Cortex of kidney (tissue), 1 donor: Measurements from ENCODE around the gene KCNK7.

Experiments
- DNase-seq: peaks from one replicate; lab custom pipeline; 2025; lab: John Stamatoyannopoulos, UW

KCNK7 gene

DNA sequence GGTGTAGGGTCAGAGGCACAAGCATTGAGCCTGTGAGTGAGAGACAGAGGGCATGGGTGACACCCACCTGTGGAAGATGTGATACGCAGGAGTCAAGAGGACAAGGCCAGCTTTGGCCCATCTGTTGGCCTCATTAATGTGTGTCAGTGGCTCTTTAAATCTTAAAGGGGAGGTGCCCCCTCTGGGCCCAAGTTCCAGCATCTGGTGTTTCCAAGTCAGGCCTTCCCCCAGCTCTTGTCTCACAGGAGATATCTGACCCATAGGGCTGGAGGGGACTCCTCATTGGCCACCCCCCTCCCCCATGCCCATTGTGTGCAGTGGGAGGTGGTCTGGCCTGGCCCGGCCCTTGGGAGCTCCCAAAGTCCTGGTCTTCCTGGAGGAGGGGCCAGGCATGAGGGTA, 8.9 kb downstream of the KCNK7 start:
- DNase-seq = no peak

DNA sequence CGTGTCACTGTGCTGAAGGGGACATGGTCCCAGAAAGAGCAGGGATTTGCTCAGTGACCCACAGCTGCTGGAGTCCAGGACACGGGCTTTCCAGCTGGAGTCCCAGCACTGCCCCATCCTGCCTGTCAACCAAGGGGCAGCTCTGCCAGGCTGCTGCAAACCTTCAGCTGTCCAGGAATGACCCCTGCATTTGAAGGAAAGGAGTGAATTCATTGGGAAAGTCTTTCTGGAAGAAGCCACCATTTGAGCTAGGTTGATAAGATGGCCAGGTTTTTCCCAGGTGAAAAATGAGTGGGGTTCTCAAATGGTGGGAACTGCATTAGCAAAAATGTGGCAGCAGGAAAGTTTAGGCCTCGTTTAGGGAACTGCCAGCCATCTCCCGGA, 9.4 kb downstream of the KCNK7 start:
- DNase-seq = no peak

GRCh38 chr11:65585396-65586246, 10.0 kb downstream of the KCNK7 start:
- DNase-seq = no peak

DNA sequence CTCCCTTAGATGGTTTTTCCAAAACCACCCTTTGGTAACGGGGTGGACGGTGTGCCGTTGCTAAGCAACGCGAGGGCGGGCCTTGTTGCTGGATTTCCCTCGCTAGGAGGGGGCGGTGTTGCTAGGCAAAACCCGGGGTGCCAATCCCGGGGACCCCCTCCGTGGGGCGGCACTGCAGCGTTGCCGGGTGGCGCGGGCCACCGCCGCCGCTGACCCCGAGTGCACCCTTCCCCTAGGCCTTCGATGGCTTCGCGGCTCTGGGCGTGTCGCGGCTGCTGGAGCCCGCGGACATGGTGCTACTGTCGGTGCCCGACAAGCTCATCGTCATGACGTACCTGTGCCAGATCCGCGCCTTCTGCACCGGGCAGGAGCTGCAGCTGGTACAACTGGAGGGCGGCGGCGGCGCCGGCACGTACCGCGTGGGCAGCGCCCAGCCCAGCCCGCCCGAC, 10.9 kb downstream of the KCNK7 start:
- no peak for DNase-seq

GRCh38 chr11:65584106-65584505, 11.5 kb downstream of the KCNK7 start:
- no peak for DNase-seq

GRCh38 chr11:65583589-65583988, 12.0 kb downstream of the KCNK7 start:
- no peak for DNase-seq

- DNase-seq = no peak
Measured at GRCh38 chr11:65581928-65582327, 13.7 kb downstream of the KCNK7 start.

- DNase-seq = no peak
Measured at GRCh38 chr11:65580756-65581155, 14.8 kb downstream of the KCNK7 start.

GRCh38 chr11:65580031-65580692, 15.4 kb downstream of the KCNK7 start:
- DNase-seq = no peak

GRCh38 chr11:65579291-65579690, 16.3 kb downstream of the KCNK7 start:
- DNase-seq = no peak

DNA sequence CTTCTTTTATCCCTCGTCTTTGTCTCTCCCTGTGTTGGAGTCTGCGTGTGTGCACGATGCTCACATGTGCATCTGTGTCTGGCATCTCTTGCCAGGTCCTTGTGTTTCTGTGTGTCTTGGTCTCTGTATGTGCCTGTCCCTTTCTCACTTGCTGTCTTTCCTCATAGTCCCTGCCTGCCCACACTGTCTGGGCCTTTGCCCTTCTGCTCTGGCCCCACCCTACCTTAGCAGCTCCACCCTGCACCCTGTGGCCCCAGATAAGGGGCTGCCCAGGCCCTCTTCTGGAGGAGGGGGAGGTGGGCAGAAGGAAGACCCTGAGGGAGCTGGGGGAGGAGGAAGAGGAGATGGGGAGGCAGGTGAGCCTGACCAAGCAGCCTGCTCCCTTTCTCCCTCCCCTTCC, 16.9 kb downstream of the KCNK7 start:
- no peak for DNase-seq

- DNase-seq = no peak
Measured at GRCh38 chr11:65578134-65578533, 17.5 kb downstream of the KCNK7 start.

GRCh38 chr11:65577756-65578109, 17.9 kb downstream of the KCNK7 start:
- no peak for DNase-seq

DNA sequence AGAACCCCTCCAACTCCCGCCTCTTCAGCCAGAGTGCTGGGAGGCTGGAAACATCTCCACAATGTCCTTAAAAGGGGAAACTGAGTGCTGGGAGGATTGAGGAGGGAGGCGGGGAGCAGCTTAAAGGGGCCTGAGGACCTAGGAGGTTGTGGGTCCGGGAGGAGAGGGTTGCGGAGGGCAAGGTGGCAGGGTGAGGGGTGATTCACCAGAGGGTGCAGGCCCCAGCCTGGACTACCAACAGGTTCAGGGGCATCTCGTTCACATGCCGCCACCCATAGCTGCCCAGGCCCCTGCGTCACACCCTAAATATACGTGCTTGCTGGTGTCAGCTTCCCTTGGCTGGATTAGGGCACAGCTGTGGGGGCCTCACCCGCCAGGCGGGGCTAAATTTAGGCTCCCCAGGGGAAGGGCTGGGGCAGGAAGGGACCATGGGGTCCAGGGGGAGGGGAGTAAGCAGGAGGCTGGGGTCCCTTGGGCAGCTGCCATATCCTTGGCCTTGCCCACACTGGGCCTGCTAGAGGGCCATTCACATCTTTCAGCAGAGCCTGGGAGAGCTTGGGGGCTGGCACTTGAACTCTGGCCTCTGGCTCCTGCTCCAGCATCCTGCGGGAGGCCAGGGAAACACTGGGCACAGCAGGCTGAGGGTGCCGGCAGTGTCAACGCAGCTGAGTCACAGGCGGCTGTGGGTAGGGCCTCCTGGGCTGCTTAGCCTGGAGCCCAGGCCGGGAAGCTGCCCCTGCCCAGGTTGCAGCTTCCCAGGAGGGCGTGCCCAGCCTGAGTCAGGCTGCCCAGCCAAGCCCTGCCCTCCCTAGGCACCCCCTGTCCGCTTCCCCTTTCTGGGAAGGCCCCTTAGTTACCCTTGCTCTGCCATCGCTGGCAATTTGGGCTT, 18.5 kb downstream of the KCNK7 start:
- no peak for DNase-seq

DNA sequence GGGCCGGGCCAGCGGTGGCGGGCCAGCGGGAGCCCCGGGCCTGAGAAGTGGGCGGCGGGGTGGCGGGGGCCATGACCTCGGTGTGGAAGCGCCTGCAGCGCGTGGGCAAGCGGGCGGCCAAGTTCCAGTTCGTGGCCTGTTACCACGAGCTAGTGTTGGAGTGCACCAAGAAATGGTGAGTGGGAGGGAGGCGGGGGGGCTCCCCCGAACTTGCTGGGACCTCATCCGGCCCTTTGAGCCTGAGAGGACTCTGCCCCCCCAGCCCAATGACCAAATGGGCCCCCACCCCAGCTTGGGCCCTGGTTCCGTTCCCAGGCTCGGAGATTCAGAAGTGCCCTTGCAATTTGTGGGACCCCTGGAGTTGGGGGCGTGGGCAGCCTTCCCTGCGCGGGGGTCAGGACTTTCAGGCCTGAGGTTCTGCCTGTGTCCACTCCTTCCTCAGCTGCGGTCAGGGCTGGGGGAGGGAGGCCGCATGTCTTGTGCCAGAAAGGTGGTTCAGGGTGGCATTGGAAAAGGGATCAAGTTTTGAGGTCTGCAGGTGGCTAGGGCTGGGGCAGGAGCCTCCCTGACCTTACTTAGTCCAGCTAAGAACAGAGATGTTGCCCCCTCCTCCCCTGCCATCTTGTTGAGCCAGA, 19.3 kb downstream of the KCNK7 start:
- DNase-seq = no peak

DNA sequence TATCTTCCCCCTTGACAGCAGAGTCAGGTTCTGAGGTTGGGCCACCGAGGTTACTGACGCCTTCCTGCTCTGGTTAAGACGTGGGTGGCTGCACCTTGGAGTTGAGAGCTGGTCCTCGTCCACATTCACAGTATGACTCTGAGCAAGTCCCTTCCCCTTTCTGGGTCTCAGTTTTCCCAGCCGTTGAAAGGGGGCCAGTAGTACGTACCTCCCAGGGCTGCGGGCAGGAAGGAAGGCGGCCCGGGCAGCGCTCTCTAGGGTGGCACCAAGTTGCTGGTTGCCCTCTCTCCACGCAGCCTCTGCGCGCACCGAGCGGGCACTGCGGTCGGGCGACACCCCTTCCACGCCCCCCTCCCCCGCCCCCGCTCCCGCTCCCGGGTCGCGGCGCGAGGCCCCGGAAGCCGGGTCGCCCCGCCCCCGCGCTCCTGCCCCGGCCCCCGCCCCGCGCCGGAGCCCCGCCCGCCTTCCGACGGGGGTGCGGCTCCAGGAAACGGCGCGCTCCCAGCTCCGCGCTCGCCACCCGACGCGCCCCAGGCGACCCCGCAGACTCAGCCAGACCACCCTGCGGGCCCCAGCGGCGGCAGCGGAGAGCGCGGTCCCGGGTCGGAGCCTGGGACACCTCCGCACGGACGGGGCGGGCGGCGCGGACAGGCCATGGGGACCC, 19.9 kb downstream of the KCNK7 start, which contains the start of gene EHBP1L1:
Gene EHBP1L1 (plus strand): TSS at position 486 of the 664 bp plus-strand sequence. CDS start 250 bp downstream, outside the sequence.
- no peak for DNase-seq

- no peak for DNase-seq
Measured at GRCh38 chr11:65574811-65575567, 20.6 kb downstream of the KCNK7 start.

GRCh38 chr11:65574109-65574810, 21.3 kb downstream of the KCNK7 start:
- no peak for DNase-seq

GRCh38 chr11:65573391-65574079, 22.1 kb downstream of the KCNK7 start:
- DNase-seq = no peak
